NCI-H69 (cell line): ENCODE measurements around the gene ADI1.
A peak's percentile ranks its signal among the peaks of the same experiment; 100 is the strongest.

ENCODE experiments used
- DNase-seq: peaks from one replicate; lab custom pipeline; 2025; lab: John Stamatoyannopoulos, UW

The ADI1 gene

GRCh38 chr2:3480352-3481010 is 38.9 kb downstream of the ADI1 start:
- DNase-seq, result peak; percentile 23

GRCh38 chr2:3479430-3480320 is 39.7 kb downstream of the ADI1 start:
- DNase-seq, result no peak

- DNase-seq, result no peak
Observed at GRCh38 chr2:3478846-3479385, 40.4 kb downstream of the ADI1 start.

GRCh38 chr2:3476985-3477327 is 42.4 kb downstream of the ADI1 start:
- DNase-seq, result no peak

GRCh38 chr2:3476321-3476984 is 42.9 kb downstream of the ADI1 start:
- no peak for DNase-seq

- DNase-seq, result no peak
Observed at GRCh38 chr2:3475771-3476170, 43.6 kb downstream of the ADI1 start.

GRCh38 chr2:3472966-3473365 is 46.4 kb downstream of the ADI1 start:
- DNase-seq, result no peak

- no peak for DNase-seq
Observed at GRCh38 chr2:3472296-3472695, 47.0 kb downstream of the ADI1 start.

GRCh38 chr2:3470856-3471737 is 48.2 kb downstream of the ADI1 start:
- DNase-seq, result no peak

- DNase-seq, result no peak
Observed at GRCh38 chr2:3470166-3470651, 49.1 kb downstream of the ADI1 start.

- DNase-seq, result no peak
Observed at GRCh38 chr2:3469486-3469885, 49.8 kb downstream of the ADI1 start.

- DNase-seq, result no peak
Observed at GRCh38 chr2:3468296-3468988, 50.9 kb downstream of the ADI1 start.

GRCh38 chr2:3467654-3468053 is 51.7 kb downstream of the ADI1 start:
- no peak for DNase-seq

- no peak for DNase-seq
Observed at GRCh38 chr2:3466966-3467365, 52.4 kb downstream of the ADI1 start.

- DNase-seq, result no peak
Observed at GRCh38 chr2:3466482-3466863, 52.9 kb downstream of the ADI1 start.

GRCh38 chr2:3465844-3466481 is 53.4 kb downstream of the ADI1 start:
- DNase-seq, result no peak

GRCh38 chr2:3465328-3465727 is 54.0 kb downstream of the ADI1 start:
- DNase-seq, result no peak

GRCh38 chr2:3464401-3465005 is 54.8 kb downstream of the ADI1 start:
- DNase-seq, result no peak

GRCh38 chr2:3463944-3464343 is 55.4 kb downstream of the ADI1 start:
- DNase-seq, result no peak
